GM12878 (cell line): ENCODE measurements around the gene PHF20. TPM values are rescaled to one million over a fixed set of nuclear protein-coding genes. Genes with fewer than 3 reads are reported as not detected.
A peak's percentile ranks its signal among the peaks of the same experiment; 100 is the strongest.
"Not testable (repeated sequence)": the region's sequence is repeated elsewhere in the genome, so short reads cannot be mapped to it uniquely, and the experiment has no call there.

Source experiments
- ATAC-seq: fragments of 200-7000 bp; cut with Tn5 transposase; 3 replicates; pipeline ENCODE4 v1.9.1; 2020; ENCODE audit warnings: mild to moderate bottlenecking, moderate library complexity
- BruUV-seq: library from RNA; stranded (reverse); fragments of 400-500 nt; replicated peaks from 2 replicates; lab custom pipeline; 2021; lab: Mats Ljungman, UMichigan
- CTCF ChIA-PET: fragments of 300-600 bp; sonication (Branson Sonifier 250); formaldehyde crosslinking; extraction: SDS; loops from one replicate; lab custom pipeline; 2021; ENCODE audit warnings: inconsistent platforms; lab: Yijun Ruan, JAX
- POLR2A ChIA-PET: fragments of 350-600 bp; formaldehyde crosslinking; extraction: SDS; loops from one replicate; lab custom pipeline; 2021; ENCODE audit warnings: inconsistent platforms; lab: Charles Lee
- RAD21 ChIA-PET: fragments of 300-600 bp; sonication (Branson Sonifier 250); formaldehyde crosslinking; loops from one replicate; lab custom pipeline; 2023; ENCODE audit warnings: antibody characterized with exemption; ENCODE audit not compliant: unreplicated experiment; lab: Charles Lee
- SMC1A ChIA-PET: fragments of 300-600 bp; sonication (Branson Sonifier 250); formaldehyde crosslinking; loops from one replicate; lab custom pipeline; 2023; ENCODE audit not compliant: unreplicated experiment, uncharacterized antibody; lab: Charles Lee
- DNase-seq: peaks from one replicate; pipeline ENCODE4 v3.0.0-alpha.2; 2011; ENCODE audit warnings: low read depth, low spot score
- FAIRE-seq: peaks from 3 replicates; lab custom pipeline; 2011; peaks lifted over from hg19 to GRCh38; lab: Jason Lieb, UNC
- H2AFZ ChIP-seq: 2 replicates; pipeline ENCODE4 v1.6.0; 2011; ENCODE audit warnings: low read depth, low read length, control low read depth; ENCODE audit not compliant: control insufficient read depth
- H3K27ac ChIP-seq: 2 replicates; pipeline ENCODE4 v1.5.1; 2011; ENCODE audit warnings: control low read depth; ENCODE audit not compliant: control insufficient read depth, insufficient read depth
- H3K27me3 ChIP-seq, 2 experiments: replicated peaks in 1 of 2; 2 replicates each; pipeline versions ENCODE4 v1.6.0 to v1.6.1; 2011; ENCODE audit warnings: low read length in 1 of 2; ENCODE audit not compliant: control insufficient read depth in 2 of 2, insufficient read depth in 2 of 2
- H3K36me3 ChIP-seq, 2 experiments: 2 replicates each; pipeline ENCODE4 v1.5.1; 2011; ENCODE audit warnings: low read length in 1 of 2; ENCODE audit not compliant: control insufficient read depth in 2 of 2, insufficient read depth in 2 of 2
- H3K4me1 ChIP-seq: 2 replicates; pipeline ENCODE4 v1.6.1; 2011; ENCODE audit warnings: mild to moderate bottlenecking, low read length, moderate library complexity, mixed read lengths; ENCODE audit not compliant: control insufficient read depth, insufficient read depth
- H3K4me2 ChIP-seq: 2 replicates; pipeline ENCODE4 v1.6.0; 2011; ENCODE audit warnings: control low read depth; ENCODE audit not compliant: control insufficient read depth, insufficient read depth
- H3K4me3 ChIP-seq: fragments of 200-600 bp; sonication (generic); 2 replicates; pipeline ENCODE4 v1.5.1; 2016
- H3K79me2 ChIP-seq: 2 replicates; pipeline ENCODE4 v1.6.0; 2011; ENCODE audit warnings: low read length; ENCODE audit not compliant: control insufficient read depth, insufficient read depth
- H3K9ac ChIP-seq: 2 replicates; pipeline ENCODE4 v1.8.0; 2011; ENCODE audit warnings: low read length, control low read depth, mixed read lengths; ENCODE audit not compliant: control insufficient read depth, insufficient read depth
- H3K9me3 ChIP-seq: replicated peaks from 3 replicates; pipeline ENCODE4 v1.5.1; 2011; ENCODE audit warnings: mild to moderate bottlenecking, low read length; ENCODE audit not compliant: control insufficient read depth, insufficient read depth
- H4K20me1 ChIP-seq: 2 replicates; pipeline ENCODE4 v1.6.0; 2011; ENCODE audit not compliant: control insufficient read depth, insufficient read depth
- SIX5 ChIP-seq: IDR thresholded peaks from 2 replicates; pipeline ENCODE4 v1.6.1; 2011; ENCODE audit warnings: mild to moderate bottlenecking, low read depth, low read length, moderate library complexity; ENCODE audit not compliant: severe bottlenecking
- TCF12 ChIP-seq: IDR thresholded peaks from 2 replicates; pipeline ENCODE4 v1.6.1; 2011; ENCODE audit warnings: low read depth, mild to moderate bottlenecking, low read length
- WGBS: methylation state at CpG from one replicate; pipeline ENCODE4 v1.1.6; 2016; ENCODE audit warnings: low lambda C conversion rate; ENCODE audit not compliant: insufficient replicate concordance, insufficient coverage; ENCODE audit errors: missing lambda C conversion rate; 5-methylcytosine and 5-hydroxymethylcytosine counted together
- in situ Hi-C: fragments of 300-500 bp; cut with MboI; formaldehyde crosslinking; loops from 9 replicates; pipeline ENCODE4 v1.14.3; 2018; ENCODE audit warnings: mixed read lengths
- intact Hi-C: fragments of 100-400 bp; cut with micrococcal nuclease; formaldehyde crosslinking; loops from one replicate; pipeline ENCODE4 v1.14.2; 2022; ENCODE audit not compliant: unreplicated experiment
- polyA plus RNA-seq, 11 experiments: library from polyadenylated mRNA; depleted of rRNA in 4 of 11; unstranded in 6 of 11; stranded (reverse) in 5 of 11; fragments of >200 nt; fragmentation: Nextera tagmentation in 4 of 11; fragmentation: Illumina TruSeq in 1 of 11; extraction: Ambion mirVana in 4 of 11; extraction: Trizol in 1 of 11; gene quantifications; 1 replicate in 1 of 11; 2 replicates in 10 of 11; pipeline versions ENCODE4 v1.2.1 to v1.2.3, GENCODE V29; 2011 to 2016; ENCODE audit warnings: inconsistent platforms in 2 of 11, missing spikeins in 2 of 11, low read depth in 1 of 11
- total RNA-seq, 4 experiments: library from RNA; depleted of rRNA in 3 of 4; stranded (reverse); fragments of >200 nt in 3 of 4; fragmentation: Illumina TruSeq in 1 of 4; extraction: Trizol in 1 of 4; gene quantifications; 2 replicates each; pipeline versions ENCODE4 v1.2.1 to v1.2.3, GENCODE V29; 2013 to 2021
- TF ChIP-seq, protein P1 (sequence below): fragments of 450-650 bp; IDR thresholded peaks from 2 replicates; pipeline ENCODE4 v1.6.1; 2016; ENCODE audit warnings: mild to moderate bottlenecking
- TF ChIP-seq, protein P2 (sequence below): fragments of 450-650 bp; IDR thresholded peaks from 2 replicates; pipeline ENCODE4 v1.6.1; 2016; ENCODE audit warnings: mild to moderate bottlenecking

The PHF20 gene
- total and polyA plus RNA-seq, 10 of the 15 experiments (the other 5 are each of a cell fraction or from before 2014, with no cell fraction given): 31.6 to 91.2 (median 46.8) TPM

DNA sequence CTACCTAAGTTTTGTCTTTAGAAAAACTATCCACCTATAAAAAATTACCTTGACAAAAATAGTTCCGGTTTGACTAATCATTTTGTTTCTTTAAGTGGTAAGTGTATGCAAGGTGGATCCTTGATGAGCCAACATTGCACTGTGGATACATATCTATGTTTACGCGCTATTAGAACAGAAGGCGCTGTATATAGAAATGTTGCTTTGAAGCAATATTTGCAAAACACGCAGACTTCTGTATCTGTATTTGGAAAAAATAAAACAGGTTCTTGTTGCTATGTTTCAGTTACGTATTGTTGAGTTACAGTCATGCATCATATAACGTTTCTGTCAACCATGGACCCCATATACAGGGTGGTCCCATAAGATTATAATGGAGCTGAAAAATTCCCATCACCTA is 178.3 kb downstream of the PHF20 start:
- DNase-seq: no peak
- ChIA-PET POLR2A (interaction anchor here (0.6 kb wide), 2 partner anchors 68 to 167 kb away, joined by 4 to 6 read pairs; no protein-coding TSS in a partner anchor), CTCF (no interaction called here), SMC1A (no interaction called here), RAD21 (interaction anchor here (1.4 kb wide), 1 partner anchor 331 kb away, joined by 3 read pairs; no protein-coding TSS in a partner anchor)
- Histone ChIP-seq H3K4me2 (no peak overlapping the region), H3K4me3 (no peak overlapping the region), H3K27ac (no peak overlapping the region), H3K4me1 (no peaks in the 10 kb centered on the region; the same call in 1 of the 2 replicates), H4K20me1 (no peaks in the 10 kb centered on the region), H3K27me3 (no peaks in the 10 kb centered on the region), H3K9ac (no peak overlapping the region), H3K9me3 (no peaks in the 10 kb centered on the region), H2AFZ (no peak overlapping the region), H3K79me2 (peaks cover 23% of the 10 kb centered on the region), H3K36me3 (peaks cover 0 to 3% of the 10 kb centered on the region in 2 experiments; a peak in 2 of 4 replicates)
- no TSS peak for BruUV-seq
- 98% methylated on average over 7 of the region's 7 CpGs for WGBS
- no peak for FAIRE-seq
- TF ChIP-seq, protein P1, sequence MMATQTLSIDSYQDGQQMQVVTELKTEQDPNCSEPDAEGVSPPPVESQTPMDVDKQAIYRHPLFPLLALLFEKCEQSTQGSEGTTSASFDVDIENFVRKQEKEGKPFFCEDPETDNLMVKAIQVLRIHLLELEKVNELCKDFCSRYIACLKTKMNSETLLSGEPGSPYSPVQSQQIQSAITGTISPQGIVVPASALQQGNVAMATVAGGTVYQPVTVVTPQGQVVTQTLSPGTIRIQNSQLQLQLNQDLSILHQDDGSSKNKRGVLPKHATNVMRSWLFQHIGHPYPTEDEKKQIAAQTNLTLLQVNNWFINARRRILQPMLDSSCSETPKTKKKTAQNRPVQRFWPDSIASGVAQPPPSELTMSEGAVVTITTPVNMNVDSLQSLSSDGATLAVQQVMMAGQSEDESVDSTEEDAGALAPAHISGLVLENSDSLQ: no peak
- no peak for TF ChIP-seq SIX5
- no peak for TF ChIP-seq TCF12
- in situ Hi-C loops (no loop called here), intact Hi-C loops (no loop called here)
- no peak for ATAC-seq

DNA sequence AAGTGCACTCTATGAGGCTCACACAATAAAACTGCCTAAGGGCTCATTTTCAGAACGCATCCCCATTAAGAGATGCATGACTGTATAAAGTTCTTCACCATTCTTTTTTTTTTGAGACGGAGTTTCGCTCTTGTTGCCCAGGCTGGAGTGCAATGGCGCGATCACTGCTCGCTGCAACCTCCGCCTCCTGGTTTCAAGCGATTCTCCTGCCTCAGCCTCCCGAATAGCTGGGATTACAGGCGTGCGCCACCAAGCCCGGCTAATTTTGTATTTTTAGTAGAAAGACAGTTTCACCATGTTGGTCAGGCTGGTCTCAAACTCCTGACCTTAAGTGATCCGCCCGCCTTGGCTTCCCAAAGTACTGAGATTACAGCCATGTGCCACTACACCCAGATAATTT is 180.3 kb downstream of the PHF20 start:
- WGBS: 98% methylated on average over 14 of the region's 14 CpGs
- in situ Hi-C loops, ATAC-seq, H2AFZ ChIP-seq, BruUV-seq, FAIRE-seq, H3K4me1 ChIP-seq, H3K27me3 ChIP-seq, DNase-seq, intact Hi-C loops, H3K9me3 ChIP-seq, H4K20me1 ChIP-seq, H3K36me3 ChIP-seq: not testable (repeated sequence)
- ChIA-PET SMC1A (interaction anchor here (0.9 to 3.0 kb wide), 4 partner anchors 10 to 210 kb away, joined by 3 to 12 read pairs (median 8); partner anchors contain the start of gene RBM39), CTCF (interaction anchor here (1.0 to 4.4 kb wide), 4 partner anchors 41 to 653 kb away, joined by 3 to 27 read pairs (median 3); partner anchors contain the start of gene RAB5IF), RAD21 (interaction anchor here (1.0 to 1.2 kb wide), 2 partner anchors 180 to 336 kb away, joined by 3 to 4 read pairs; partner anchors contain the start of genes PHF20 and SPAG4), POLR2A (interaction anchor here (0.6 to 3.8 kb wide), 4 partner anchors 43 to 1048 kb away, joined by 3 to 40 read pairs (median 6); partner anchors contain the start of genes ERGIC3 and RBM39)
- H3K27ac ChIP-seq: peak overlapping the region; percentile 96; the same call in 1 of the 2 replicates
- TF ChIP-seq, protein P2, sequence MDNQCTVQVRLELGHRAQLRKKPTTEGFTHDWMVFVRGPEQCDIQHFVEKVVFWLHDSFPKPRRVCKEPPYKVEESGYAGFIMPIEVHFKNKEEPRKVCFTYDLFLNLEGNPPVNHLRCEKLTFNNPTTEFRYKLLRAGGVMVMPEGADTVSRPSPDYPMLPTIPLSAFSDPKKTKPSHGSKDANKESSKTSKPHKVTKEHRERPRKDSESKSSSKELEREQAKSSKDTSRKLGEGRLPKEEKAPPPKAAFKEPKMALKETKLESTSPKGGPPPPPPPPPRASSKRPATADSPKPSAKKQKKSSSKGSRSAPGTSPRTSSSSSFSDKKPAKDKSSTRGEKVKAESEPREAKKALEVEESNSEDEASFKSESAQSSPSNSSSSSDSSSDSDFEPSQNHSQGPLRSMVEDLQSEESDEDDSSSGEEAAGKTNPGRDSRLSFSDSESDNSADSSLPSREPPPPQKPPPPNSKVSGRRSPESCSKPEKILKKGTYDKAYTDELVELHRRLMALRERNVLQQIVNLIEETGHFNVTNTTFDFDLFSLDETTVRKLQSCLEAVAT: peak; percentile 73; the same call in 1 of the 2 replicates
- H3K79me2 ChIP-seq: peaks cover 23% of the 10 kb centered on the region
- peak overlapping the region; percentile 96 for H3K9ac ChIP-seq
- H3K4me3 ChIP-seq: peak overlapping the region; percentile 91; the same call in 1 of the 2 replicates
- H3K4me2 ChIP-seq: peak overlapping the region; percentile 78
